NCI-H128 (cell line): Measurements from ENCODE around the gene CEACAM8.
"Not testable (repeated sequence)": the region's sequence is repeated elsewhere in the genome, so short reads cannot be mapped to it uniquely, and the experiment has no call there.

ENCODE experiments used
- DNase-seq: peaks from one replicate; lab custom pipeline; 2025; ENCODE audit not compliant: unreplicated experiment; lab: John Stamatoyannopoulos, UW

The CEACAM8 gene

GRCh38 chr19:42544146-42544545 is 50.6 kb downstream of the CEACAM8 start:
- DNase-seq, result no peak

- DNase-seq, result no peak
These were observed 51.9 kb downstream of the CEACAM8 start for GRCh38 chr19:42542791-42543190.

DNA sequence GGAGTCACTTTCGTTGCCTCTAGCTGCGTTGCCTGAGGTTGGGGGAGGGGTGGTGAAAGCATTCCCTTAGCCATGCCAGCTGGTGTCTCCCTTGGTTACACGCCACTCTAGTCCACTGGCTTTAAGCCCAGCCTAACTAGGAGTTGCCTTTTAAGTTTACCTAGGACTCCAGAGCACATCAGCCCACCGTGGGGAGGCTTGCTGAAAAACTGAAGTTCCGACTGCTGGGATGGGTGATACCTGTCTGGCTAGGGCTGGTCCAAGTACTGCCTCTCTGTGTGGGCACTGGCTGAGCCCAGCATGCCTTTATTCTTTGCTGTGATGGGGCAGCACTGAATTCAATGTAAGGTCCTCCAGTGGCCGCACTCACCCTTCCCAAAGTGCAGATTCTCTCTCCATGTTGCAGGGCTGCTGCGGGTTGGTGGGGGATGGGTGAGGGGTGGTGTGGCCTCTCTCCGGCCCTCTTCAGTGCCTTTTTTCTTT is 54.6 kb downstream of the CEACAM8 start:
- no peak for DNase-seq

- no peak for DNase-seq
These were observed 55.6 kb downstream of the CEACAM8 start for GRCh38 chr19:42538841-42539709.

GRCh38 chr19:42535276-42535675 is 59.4 kb downstream of the CEACAM8 start:
- not testable (repeated sequence) for DNase-seq

GRCh38 chr19:42534391-42534790 is 60.3 kb downstream of the CEACAM8 start:
- no peak for DNase-seq

DNA sequence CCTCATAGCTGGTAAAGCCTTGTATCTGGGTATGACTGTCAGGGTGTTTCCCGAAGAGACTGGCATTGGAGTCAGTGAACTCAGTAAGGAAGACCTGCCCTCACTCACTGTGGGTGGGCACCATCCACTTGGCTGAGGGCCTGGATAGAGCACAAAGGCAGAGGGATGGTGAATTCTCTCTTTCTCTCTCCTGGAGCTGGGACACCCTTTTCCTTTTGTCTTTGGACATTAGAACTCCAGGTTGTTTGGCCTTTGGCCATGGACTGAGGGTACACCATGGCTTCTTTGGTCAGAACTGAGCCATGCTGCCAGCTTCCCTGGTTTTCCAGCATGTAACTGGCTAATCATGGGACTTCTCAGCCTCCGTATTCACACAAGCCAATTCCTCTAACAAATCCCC is 61.8 kb downstream of the CEACAM8 start:
- DNase-seq, result no peak

DNA sequence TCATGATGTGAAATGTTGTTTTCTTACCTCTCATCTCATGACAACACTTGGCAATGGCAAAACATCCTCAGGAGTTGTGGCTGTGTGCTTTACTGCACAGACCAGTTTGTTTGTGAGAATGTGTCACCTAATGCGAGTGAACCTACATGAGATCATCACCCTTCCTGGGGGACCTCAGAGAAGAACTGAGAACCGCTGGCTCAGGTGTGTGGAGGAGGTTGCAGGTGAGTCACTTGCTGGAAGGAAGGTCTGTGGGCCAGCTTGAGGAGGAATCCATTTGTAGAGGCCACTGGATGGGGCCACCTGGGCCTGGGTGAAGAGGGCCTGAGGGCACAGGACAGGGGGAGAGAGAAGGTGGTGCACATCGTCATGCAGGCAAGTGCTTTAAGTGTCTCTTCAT is 63.4 kb downstream of the CEACAM8 start:
- no peak for DNase-seq
